TTC549 (cell line): Measurements from ENCODE around the gene CCDC9.

Experiments
- FAIRE-seq: peaks from 2 replicates; lab custom pipeline; 2012; peaks lifted over from hg19 to GRCh38; lab: Jason Lieb, UNC

CCDC9 gene

GRCh38 chr19:47255879-47256692 is at the start of gene CCDC9:
TSS of gene CCDC9 (plus strand) at chr19:47256525. CDS start at chr19:47258401, 1,876 bp downstream.
- no peak for FAIRE-seq

GRCh38 chr19:47209319-47210179 is 46.8 kb upstream of the CCDC9 start:
- no peak for FAIRE-seq

GRCh38 chr19:47210180-47210490 is 46.2 kb upstream of the CCDC9 start:
- no peak for FAIRE-seq

DNA sequence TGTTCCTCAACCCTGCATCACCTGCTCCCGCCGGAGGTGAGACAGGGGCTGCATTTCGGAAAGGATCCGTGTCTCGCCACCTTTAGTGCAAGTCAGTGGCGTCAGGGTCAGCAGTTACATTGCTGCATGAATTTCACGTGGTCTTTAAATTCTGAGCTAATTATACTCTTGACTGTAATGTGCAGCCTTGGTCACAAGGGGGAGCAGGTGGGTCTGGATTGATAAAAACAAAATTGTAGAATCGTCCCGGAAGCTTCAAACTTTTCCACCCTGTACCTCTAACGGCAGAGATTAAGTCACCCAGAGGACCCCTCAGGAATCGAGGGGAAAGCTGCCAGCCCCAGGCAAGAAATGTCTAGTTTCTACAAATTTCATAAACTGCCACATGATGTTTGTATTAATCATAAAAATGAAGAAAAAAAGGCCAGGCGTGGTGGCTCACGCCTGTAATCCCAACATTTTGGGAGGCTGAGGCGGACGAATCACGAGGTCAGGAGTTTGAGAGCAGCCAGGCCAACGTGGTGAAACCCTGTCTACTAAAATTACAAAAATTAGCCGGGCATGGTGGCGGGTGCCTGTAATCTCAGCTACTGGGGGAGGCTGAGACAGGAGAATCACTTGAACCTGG is 45.5 kb upstream of the CCDC9 start:
- FAIRE-seq = peak; percentile 52

GRCh38 chr19:47215581-47215980 is 40.7 kb upstream of the CCDC9 start:
- no peak for FAIRE-seq

DNA sequence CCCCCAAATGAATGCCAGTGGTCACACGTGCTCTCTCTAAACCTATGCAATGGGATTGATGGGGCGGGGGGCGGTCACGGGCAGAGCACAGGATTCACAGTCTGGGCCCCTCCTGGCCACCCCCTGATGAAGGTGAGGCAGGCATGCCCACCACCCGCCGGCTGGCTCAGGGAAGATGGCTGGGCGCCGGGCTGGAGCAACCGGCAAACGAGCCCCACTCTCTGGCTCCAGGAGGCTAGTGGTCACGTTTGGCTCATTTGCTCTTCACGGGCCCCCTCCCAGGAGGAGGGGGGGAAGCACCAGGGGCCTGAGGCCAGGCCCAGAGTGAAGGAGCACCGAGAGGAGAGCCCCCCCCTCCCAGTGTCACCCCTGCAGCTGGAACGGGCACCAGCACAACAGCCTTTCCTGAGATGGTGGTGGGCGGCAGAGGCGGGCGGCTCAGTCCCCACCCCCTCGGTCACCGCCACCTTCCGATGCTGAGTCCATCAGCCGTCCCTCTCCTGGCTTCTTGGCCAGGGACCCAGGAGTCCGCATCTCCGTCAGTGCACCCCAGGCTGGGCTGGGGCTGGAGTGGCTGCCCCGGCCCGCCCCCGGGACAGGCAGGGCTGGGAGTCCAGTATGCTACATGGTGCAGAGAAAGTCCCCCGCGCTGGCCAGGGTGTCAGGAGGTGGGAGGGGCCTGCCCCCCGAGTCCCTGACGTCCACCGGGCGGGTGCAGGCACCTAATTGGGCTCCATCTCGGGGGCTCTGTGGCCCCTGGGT is 35.1 kb upstream of the CCDC9 start:
- no peak for FAIRE-seq

DNA sequence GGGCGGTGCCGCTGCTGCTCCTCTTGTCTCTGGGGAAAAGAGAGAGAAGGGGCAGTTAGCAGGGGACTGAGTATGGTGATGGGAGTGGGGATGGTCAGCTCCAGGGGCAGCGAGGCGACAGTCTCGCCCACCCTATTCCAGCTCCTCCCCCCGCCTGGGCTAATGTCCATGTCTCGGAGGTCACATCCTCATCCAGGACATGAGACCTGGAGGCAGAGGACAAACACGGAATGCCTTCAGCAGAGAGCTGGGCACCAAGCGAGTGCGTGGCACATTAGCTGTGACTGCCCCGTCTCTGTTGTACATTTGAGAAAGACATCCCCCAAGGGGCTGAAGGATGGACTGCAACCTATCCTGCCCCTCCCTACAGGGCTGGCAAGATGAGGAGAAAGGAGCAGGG is 34.4 kb upstream of the CCDC9 start:
- FAIRE-seq = no peak

DNA sequence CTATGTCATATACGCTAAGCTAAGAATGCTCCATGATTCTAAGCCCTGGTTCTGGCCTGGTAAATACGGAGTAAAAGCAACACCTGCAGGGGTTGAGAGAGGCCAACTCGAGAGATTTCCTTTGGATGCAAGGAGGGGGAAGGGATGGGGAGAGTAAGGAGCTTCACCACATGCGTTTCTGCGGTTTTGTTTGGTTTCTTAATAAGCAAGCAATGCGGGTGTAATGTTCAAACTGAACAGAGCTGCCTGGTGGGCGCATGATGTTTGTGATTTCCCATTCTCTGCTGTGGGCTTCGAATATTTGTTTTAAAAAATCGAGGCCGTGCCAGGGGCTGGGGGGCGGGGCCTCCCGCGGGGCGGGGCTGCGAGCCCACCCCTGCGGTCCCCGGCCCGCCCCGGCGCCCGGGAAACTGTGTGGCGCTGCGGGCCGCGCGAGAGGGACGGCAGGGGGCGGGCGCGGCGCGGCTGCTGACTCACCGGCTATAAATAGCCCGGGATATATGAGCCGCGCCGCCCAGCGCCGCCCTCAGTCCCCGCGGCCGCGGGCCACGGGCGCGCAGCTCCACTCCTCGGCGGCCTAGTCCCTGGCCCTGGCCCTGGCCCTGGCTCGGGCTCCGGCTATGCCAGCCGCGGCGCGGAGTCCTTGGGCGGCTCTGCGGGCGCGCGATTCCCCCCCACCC is 30.4 kb upstream of the CCDC9 start:
- no peak for FAIRE-seq

DNA sequence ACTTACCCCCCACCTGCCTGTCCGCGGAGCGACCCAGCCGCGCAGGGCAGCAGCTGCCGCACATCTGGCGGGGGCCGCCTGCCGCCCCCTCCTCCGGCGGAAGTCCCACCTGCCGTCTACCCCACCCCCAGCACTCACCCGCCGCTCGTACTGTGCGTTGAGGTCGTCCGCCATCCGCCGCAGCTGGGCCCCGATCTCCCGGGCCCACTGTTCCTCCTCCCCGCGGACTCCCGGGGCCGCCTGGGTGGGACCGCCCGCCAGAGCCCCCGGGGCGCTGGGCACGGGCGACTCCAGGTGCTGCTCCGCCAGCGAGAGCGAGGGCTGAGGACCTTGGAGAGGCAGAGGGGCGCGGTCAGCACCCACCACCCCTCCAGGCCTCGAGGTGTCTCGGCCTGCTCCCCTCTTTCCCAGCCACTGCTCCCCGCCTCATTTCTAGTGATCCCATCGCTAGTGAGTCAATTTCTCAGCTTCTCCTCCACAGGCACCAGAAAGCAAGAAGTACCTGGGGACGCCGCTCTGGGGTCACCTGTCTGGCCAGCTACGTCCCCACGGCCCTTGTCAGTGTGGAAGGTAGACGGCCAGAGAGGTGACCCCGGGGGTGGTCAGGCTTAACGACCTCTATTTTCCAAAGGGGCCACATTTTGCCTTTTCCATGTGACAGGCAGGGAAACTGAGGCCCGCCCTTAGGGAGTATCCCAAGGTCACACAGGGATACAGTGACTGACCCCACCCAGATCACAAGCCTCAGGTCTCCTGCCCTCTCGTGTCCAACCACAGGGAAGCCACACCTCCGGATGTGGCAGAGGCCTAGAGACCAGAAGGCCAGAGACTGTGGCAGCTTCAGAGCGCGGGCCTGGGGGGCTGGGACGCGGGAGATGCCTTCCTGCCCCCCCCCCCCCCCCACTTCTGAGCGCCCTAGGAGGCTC is 29.6 kb upstream of the CCDC9 start:
- FAIRE-seq = no peak

- FAIRE-seq = no peak
Measured at GRCh38 chr19:47227352-47228167, 28.8 kb upstream of the CCDC9 start.

DNA sequence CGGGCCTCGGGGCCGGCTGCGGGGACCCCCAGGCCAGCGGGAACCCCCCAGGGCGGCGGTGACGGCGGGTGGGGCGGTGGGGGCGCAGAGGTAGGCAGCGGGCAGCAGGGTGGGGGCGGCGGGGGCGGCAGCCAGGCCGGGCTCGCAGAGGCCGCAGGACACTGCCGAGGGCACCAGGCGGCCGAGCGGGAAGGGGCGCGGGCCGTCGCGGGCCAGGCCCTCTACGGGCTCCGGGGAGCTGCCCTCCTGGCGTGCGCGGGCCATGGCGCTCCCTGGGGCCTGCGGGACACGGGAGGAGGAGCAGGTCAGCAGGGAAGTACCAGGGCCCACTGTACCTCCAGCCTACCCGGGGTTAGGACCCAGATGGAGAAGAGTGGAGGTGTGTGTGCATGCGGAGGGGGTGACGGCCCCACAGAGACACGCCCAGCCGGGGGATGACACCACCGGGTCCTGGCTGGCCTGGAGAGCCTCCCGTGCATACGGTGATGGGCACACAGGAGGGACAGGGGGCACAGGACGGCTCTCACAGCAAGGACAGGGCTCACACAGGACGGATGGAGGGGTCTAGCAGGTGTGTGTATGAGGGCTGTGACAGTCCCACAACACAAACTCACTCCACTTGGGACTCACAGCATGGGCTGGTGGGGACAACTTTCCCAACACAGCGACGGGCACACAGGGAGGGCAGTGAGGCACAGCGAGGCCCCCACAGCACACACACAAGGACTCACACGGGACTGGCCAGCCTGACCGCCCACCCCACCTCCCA is 28.0 kb upstream of the CCDC9 start:
- FAIRE-seq = no peak

DNA sequence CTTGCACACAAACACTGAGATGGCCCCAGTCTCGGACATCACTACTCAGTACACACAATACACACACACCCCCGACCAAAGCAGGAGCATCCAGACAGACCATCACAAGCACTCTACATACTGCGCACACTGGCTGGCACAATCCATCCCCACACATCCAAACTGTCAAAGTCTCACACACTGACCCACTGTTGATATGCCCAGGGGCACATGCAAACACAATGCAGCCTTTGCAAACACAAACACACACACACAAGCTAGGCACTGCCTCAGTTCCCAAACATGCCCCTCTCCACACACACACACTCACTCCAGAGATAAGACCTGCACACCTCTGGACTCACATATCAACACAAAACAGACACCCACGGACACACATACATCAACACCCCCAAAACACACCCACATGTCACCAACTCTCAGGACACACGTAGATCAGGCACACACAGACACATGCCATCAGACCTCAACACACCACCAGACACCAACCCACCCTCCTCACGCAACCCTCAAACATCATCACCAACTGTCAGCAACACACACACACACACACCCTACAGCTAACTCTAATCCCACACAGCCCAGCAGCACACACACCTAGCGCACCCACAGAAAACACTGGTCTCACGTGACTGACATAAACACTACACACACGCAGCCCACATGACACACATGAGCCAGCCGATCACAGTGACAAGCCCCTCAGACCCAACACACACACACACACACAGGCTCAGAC is 27.2 kb upstream of the CCDC9 start:
- FAIRE-seq = no peak

- FAIRE-seq = no peak
Measured at GRCh38 chr19:47229676-47230053, 26.7 kb upstream of the CCDC9 start.

DNA sequence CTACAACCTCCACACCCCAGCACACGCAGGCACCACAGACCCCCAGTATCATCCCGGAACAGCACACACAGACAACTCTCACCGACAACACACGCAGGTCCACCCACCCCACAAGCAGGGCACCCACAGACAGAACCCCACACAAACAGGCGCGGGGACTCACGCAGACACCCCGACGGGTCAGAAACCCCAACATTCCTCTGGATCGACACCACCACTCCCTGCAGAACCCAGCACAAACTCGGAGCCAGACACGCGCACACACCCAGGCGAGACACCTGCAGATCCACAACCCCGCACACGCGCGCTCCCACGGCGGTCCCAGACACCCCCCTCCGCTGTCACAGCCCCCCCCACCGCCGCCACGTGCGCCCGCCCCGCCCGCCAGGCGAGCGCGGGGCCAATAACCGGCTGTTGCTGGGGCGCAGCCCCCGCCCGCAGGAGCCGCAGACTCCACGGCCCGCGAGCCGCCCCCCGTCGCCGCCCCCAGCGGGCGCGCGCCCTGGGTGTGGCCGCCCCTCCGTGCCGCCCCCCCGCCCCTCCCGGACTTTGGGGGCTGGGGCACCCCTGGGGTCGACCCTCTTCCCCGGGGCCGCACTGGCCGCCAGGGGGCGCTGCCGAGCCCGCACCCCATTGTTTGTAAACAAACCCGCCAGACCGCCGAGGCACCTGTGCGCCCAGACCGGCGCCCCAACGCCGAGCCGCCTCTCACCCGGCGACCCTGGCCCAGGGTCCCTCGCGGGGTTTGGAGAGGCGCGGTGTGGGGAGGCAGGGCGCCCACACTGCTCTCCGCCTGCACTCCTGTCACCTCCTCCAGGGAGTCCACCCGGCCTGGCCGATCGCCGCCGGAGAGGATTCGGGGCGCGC is 26.0 kb upstream of the CCDC9 start:
- FAIRE-seq = no peak

GRCh38 chr19:47230921-47231214 is 25.5 kb upstream of the CCDC9 start, which contains the start of gene BBC3:
TSS of gene BBC3 (minus strand) at chr19:47231199. CDS start at chr19:47228431, 2,768 bp downstream.
- no peak for FAIRE-seq

DNA sequence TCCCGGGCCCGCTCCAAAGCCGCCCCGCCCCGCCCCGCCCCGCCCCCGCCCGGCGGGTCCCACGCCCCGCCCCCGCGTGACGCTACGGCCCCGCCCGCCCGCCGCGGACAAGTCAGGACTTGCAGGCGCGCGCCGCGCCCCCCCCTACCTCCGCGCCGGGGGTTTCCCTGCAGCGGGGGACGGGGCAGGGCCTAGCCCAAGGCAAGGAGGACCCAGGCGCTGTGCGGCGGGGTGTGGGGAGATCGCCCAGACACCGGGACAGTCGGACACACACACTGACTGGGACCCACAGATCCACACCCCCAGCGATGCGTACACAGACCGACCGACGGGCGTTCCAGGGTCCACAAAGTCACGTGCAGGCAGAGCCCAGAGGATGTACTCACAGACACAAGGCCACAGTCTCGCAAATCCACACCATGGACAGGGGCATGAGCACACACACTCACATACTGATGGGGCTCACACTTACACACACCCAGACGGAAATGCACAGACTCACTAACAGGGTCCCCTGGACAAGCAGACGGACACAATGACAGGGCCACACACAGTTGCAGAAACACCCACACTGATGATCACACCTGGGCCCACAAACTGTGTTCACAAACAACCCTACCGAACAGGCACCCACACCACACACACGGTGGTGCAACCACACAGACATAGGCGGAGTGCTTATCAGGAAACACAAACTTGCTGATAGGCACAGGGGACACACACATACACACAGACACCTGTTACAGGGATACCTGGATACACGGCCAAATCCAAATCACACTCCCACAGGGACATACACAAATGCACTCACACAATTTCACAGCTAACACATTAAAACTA is 24.9 kb upstream of the CCDC9 start:
- FAIRE-seq = no peak
